MM.1S (cell line): ENCODE results near the gene KRT4.

ENCODE experiments used
- DNase-seq: peaks from one replicate; pipeline ENCODE4 v3.0.0-alpha.2; 2015
- H2AFZ ChIP-seq: fragments of 300-600 bp; sonication (generic); 2 replicates; pipeline ENCODE4 v1.6.0; 2016; ENCODE audit warnings: antibody characterized with exemption, low read length
- H3F3A ChIP-seq: fragments of 300-600 bp; sonication (generic); 2 replicates; pipeline ENCODE4 v1.6.1; 2016; ENCODE audit warnings: mild to moderate bottlenecking, antibody characterized with exemption, low read length, moderate library complexity, mixed read lengths; ENCODE audit not compliant: insufficient read depth
- H3K27ac ChIP-seq: fragments of 300-600 bp; sonication (generic); 2 replicates; pipeline ENCODE4 v1.5.1; 2016; ENCODE audit warnings: mild to moderate bottlenecking, low read length
- H3K27me3 ChIP-seq: fragments of 300-600 bp; sonication (generic); replicated peaks from 2 replicates; pipeline ENCODE4 v1.6.0; 2016; ENCODE audit warnings: low read length; ENCODE audit not compliant: insufficient read depth
- H3K36me3 ChIP-seq: fragments of 300-600 bp; sonication (generic); replicated peaks from 2 replicates; pipeline ENCODE4 v1.6.1; 2016; ENCODE audit warnings: mild to moderate bottlenecking, low read length, mixed read lengths; ENCODE audit not compliant: insufficient read depth
- H3K4me1 ChIP-seq: fragments of 300-600 bp; sonication (generic); 2 replicates; pipeline ENCODE4 v1.6.1; 2016; ENCODE audit warnings: low read length, mixed read lengths
- H3K4me2 ChIP-seq: fragments of 300-600 bp; sonication (generic); 2 replicates; pipeline ENCODE4 v1.6.0; 2016; ENCODE audit warnings: low read depth, low read length
- H3K4me3 ChIP-seq: fragments of 300-600 bp; sonication (generic); 2 replicates; pipeline ENCODE4 v1.5.1; 2016; ENCODE audit warnings: low read length, mixed read lengths
- H3K79me2 ChIP-seq: fragments of 300-600 bp; sonication (generic); 2 replicates; pipeline ENCODE4 v1.6.1; 2016; ENCODE audit warnings: mixed run types, low read length, mixed read lengths
- H3K9ac ChIP-seq: fragments of 300-600 bp; sonication (generic); 2 replicates; pipeline ENCODE4 v1.6.1; 2016; ENCODE audit warnings: low read length, mixed read lengths
- H3K9me2 ChIP-seq: fragments of 300-600 bp; sonication (generic); replicated peaks from 2 replicates; pipeline ENCODE4 v1.6.1; 2016; ENCODE audit warnings: mild to moderate bottlenecking, low read length, mixed read lengths; ENCODE audit not compliant: insufficient read depth
- H3K9me3 ChIP-seq: fragments of 300-600 bp; sonication (generic); replicated peaks from 2 replicates; pipeline ENCODE4 v1.6.1; 2016; ENCODE audit warnings: mild to moderate bottlenecking, low read length, mixed read lengths; ENCODE audit not compliant: insufficient read depth
- H4K20me1 ChIP-seq: fragments of 300-600 bp; sonication (generic); 2 replicates; pipeline ENCODE4 v1.6.1; 2016; ENCODE audit warnings: mild to moderate bottlenecking, low read length, moderate library complexity, mixed read lengths; ENCODE audit not compliant: insufficient read depth
- EZH2 ChIP-seq: fragments of 300-600 bp; sonication (generic); optimal IDR thresholded peaks from 2 replicates; pipeline ENCODE3; 2017; ENCODE audit warnings: low read depth, mild to moderate bottlenecking, antibody characterized with exemption, low read length, mixed read lengths
- EZH2phosphoT487 ChIP-seq: fragments of 300-600 bp; sonication (generic); IDR thresholded peaks from 2 replicates; pipeline ENCODE4 v1.6.1; 2018; ENCODE audit warnings: antibody characterized with exemption, low read length
- TF ChIP-seq, protein P1 (sequence below): fragments of 300-600 bp; sonication (generic); IDR thresholded peaks from 2 replicates; pipeline ENCODE4 v1.5.1; 2016; ENCODE audit warnings: antibody characterized with exemption, low read length, mixed read lengths

KRT4 gene

DNA sequence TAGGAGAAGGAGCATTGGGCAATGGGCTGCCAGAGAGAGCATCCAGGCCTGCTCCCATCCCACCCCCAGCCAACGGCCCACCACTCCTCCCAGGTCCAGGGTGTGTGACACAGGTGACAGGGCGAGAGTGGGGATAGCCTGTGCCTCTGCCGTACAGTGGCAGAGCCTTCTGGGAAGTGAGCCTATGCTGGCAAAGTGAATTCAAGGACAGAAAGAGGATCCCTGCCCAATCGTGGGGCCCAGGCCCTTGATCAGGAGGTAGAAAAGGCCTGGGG is 20.7 kb upstream of the KRT4 start:
- H3K4me3 ChIP-seq = no peak overlapping the region
- no peaks in the 10 kb centered on the region for H3K79me2 ChIP-seq
- no peak overlapping the region for H3K9ac ChIP-seq
- no peaks in the 10 kb centered on the region for H3K9me2 ChIP-seq
- H3K27ac ChIP-seq = no peak overlapping the region
- H2AFZ ChIP-seq = no peak overlapping the region
- H3F3A ChIP-seq = no peaks in the 10 kb centered on the region
- no peaks in the 10 kb centered on the region for H3K36me3 ChIP-seq
- DNase-seq = no peak
- H3K9me3 ChIP-seq = no peaks in the 10 kb centered on the region
- H3K27me3 ChIP-seq = peaks cover 99% of the 10 kb centered on the region
- no peaks in the 10 kb centered on the region for H3K4me1 ChIP-seq
- no peak for TF ChIP-seq EZH2
- TF ChIP-seq, protein P1, sequence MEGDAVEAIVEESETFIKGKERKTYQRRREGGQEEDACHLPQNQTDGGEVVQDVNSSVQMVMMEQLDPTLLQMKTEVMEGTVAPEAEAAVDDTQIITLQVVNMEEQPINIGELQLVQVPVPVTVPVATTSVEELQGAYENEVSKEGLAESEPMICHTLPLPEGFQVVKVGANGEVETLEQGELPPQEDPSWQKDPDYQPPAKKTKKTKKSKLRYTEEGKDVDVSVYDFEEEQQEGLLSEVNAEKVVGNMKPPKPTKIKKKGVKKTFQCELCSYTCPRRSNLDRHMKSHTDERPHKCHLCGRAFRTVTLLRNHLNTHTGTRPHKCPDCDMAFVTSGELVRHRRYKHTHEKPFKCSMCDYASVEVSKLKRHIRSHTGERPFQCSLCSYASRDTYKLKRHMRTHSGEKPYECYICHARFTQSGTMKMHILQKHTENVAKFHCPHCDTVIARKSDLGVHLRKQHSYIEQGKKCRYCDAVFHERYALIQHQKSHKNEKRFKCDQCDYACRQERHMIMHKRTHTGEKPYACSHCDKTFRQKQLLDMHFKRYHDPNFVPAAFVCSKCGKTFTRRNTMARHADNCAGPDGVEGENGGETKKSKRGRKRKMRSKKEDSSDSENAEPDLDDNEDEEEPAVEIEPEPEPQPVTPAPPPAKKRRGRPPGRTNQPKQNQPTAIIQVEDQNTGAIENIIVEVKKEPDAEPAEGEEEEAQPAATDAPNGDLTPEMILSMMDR = no peak
- H3K4me2 ChIP-seq = no peak overlapping the region
- no peaks in the 10 kb centered on the region for H4K20me1 ChIP-seq

DNA sequence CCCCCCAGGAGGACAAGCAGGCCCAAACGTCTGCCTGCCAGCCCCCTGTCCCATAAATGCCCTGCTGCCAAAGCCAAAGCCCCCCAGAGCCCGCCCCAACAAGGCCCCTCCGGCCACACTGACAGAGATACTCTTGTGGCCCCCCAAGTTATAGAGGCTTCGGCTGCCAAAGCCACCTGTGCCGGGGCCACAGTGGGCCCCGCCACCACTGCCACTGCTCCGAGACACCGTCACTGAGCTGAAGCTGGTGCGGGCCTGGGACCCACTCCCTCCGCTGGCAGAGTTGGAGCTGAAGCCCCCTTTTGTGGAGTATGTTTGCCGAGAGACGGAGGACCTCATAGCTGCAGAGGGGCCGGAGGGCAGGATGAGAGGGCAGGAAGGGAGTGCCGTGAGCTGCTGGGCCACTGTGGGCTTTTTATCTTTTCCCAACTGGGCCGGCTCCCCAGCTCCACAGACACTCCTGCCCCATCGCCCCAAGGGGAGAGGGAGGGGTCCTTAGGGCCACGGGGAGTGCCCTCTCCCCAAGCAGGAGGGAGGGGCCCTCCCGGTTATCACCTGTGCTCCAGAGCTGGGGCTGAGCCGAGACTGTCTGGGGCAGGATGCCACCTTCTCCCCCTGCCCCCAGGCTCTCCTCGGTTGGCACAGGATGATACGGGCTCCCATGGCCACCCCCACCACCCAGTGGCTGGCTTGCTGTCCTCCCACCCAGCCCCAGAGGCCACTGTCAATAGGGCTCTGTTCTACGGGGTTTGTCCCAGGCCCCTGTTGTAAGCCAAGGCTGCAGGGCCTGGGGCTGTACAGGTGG is 20.2 kb upstream of the KRT4 start, which contains the start of gene KRT79:
TSS of gene KRT79 (minus strand) at position 390 of the 805 bp plus-strand sequence. CDS start at position 339, 51 bp downstream.
- TF ChIP-seq EZH2phosphoT487 = no peak
- TF ChIP-seq, protein P1 = no peak
- TF ChIP-seq EZH2 = no peak
- Histone ChIP-seq H3K36me3 (no peaks in the 10 kb centered on the region), H2AFZ (no peak within 1 kb of the TSS), H3K4me2 (no peak within 1 kb of the TSS), H3K4me1 (no peaks in the 10 kb centered on the region), H3K9me3 (no peaks in the 10 kb centered on the region), H3K27me3 (peaks cover 99% of the 10 kb centered on the region), H3F3A (no peaks in the 10 kb centered on the region), H3K9me2 (no peaks in the 10 kb centered on the region), H3K27ac (no peak within 1 kb of the TSS), H3K79me2 (no peaks in the 10 kb centered on the region), H3K4me3 (no peak within 1 kb of the TSS), H4K20me1 (no peaks in the 10 kb centered on the region), H3K9ac (no peak within 1 kb of the TSS)
- DNase-seq = no peak

DNA sequence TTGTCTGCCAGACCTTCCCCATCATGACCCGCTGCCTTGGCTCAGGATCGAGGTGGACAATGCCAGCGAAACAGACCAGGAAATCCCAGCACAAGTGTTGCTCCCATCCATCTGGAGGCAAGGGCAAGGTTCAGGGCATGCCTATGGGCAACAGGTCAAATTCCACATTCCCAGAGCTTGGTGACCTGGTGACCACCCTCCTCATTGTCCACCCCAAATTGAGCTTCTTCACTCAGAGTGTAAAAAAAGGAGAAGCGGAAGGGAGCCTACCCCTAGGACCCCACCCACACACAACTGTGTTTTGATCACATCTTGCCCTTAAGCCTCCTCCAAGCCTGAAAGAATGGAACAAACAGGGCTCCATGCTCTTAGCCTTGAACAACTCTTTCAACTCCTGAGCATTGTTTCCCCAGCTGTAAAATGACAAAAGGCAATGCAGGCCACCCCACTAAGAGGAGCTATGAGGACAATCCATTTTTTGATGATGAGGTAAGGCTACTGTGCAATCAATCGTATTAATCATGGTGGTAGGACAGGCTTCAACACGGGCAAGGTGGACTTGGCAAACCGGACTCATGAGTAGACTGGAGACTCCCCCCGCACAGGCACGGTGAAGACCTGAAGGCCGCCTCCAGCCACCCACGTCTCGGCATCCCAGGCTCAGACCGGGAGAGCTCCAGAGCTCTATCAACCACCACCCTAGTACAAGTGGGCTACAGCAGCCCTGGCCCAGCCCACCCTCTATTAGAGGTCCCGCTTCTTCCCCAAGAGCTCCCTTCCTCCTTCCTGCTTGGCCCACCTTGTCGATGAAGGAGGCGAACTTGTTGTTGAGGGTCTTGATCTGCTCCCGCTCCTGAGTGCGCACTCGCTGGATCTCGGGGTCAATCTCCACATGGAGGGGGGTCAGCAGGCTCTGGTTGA is 19.3 kb upstream of the KRT4 start:
- no peak overlapping the region for H3K4me2 ChIP-seq
- TF ChIP-seq, protein P1 = no peak
- TF ChIP-seq EZH2phosphoT487 (no peak), EZH2 (no peak)
- H3K4me1 ChIP-seq = no peaks in the 10 kb centered on the region
- H3K9me2 ChIP-seq = no peaks in the 10 kb centered on the region
- H3K9me3 ChIP-seq = no peaks in the 10 kb centered on the region
- no peak overlapping the region for H3K4me3 ChIP-seq
- no peak overlapping the region for H3K9ac ChIP-seq
- no peak overlapping the region for H2AFZ ChIP-seq
- no peaks in the 10 kb centered on the region for H3K79me2 ChIP-seq
- H3K36me3 ChIP-seq = no peaks in the 10 kb centered on the region
- H3K27ac ChIP-seq = no peak overlapping the region
- no peak for DNase-seq
- no peaks in the 10 kb centered on the region for H4K20me1 ChIP-seq
- H3F3A ChIP-seq = no peaks in the 10 kb centered on the region
- H3K27me3 ChIP-seq = peaks cover 99% of the 10 kb centered on the region
